Parathyroid adenoma (tissue), 2 donors: ENCODE data around the gene RNU2-63P.

Experiments
- H2AFZ ChIP-seq: fragments of 300-600 bp; sonication (generic); one replicate; pipeline ENCODE4 v1.7.0; 2017; ENCODE audit warnings: antibody characterized with exemption, mild to moderate bottlenecking
- H3K27ac ChIP-seq: fragments of 300-600 bp; sonication (generic); one replicate; pipeline ENCODE4 v1.7.0; 2017
- H3K27me3 ChIP-seq: fragments of 300-600 bp; sonication (generic); one replicate; pipeline ENCODE4 v1.7.0; 2017; ENCODE audit warnings: low read length; ENCODE audit not compliant: control insufficient read depth, insufficient read depth
- H3K36me3 ChIP-seq: fragments of 300-600 bp; sonication (generic); one replicate; pipeline ENCODE4 v1.7.0; 2017; ENCODE audit warnings: low read length; ENCODE audit not compliant: control insufficient read depth, insufficient read depth
- H3K4me1 ChIP-seq: fragments of 300-600 bp; sonication (generic); one replicate; pipeline ENCODE4 v1.7.0; 2017; ENCODE audit warnings: control low read depth
- H3K4me2 ChIP-seq: fragments of 300-600 bp; sonication (generic); one replicate; pipeline ENCODE4 v1.7.0; 2017; ENCODE audit warnings: low read length
- H3K4me3 ChIP-seq: fragments of 300-600 bp; sonication (generic); one replicate; pipeline ENCODE4 v1.7.0; 2017; ENCODE audit warnings: low read depth, low read length
- H3K79me2 ChIP-seq: fragments of 300-600 bp; sonication (generic); one replicate; pipeline ENCODE4 v1.7.0; 2017; ENCODE audit warnings: control low read depth
- H3K9ac ChIP-seq: fragments of 300-600 bp; sonication (generic); one replicate; pipeline ENCODE4 v1.7.0; 2017; ENCODE audit warnings: mild to moderate bottlenecking
- H3K9me3 ChIP-seq: fragments of 300-600 bp; sonication (generic); one replicate; pipeline ENCODE4 v1.7.0; 2017; ENCODE audit warnings: low read length; ENCODE audit not compliant: control insufficient read depth
- TF ChIP-seq, protein P1 (sequence below): fragments of 300-600 bp; sonication (generic); IDR thresholded peaks from one replicate; pipeline ENCODE4 v1.7.0; 2017; ENCODE audit warnings: antibody characterized with exemption, mild to moderate bottlenecking
- donor health status: primary hyperparathyroidism.

Gene RNU2-63P

DNA sequence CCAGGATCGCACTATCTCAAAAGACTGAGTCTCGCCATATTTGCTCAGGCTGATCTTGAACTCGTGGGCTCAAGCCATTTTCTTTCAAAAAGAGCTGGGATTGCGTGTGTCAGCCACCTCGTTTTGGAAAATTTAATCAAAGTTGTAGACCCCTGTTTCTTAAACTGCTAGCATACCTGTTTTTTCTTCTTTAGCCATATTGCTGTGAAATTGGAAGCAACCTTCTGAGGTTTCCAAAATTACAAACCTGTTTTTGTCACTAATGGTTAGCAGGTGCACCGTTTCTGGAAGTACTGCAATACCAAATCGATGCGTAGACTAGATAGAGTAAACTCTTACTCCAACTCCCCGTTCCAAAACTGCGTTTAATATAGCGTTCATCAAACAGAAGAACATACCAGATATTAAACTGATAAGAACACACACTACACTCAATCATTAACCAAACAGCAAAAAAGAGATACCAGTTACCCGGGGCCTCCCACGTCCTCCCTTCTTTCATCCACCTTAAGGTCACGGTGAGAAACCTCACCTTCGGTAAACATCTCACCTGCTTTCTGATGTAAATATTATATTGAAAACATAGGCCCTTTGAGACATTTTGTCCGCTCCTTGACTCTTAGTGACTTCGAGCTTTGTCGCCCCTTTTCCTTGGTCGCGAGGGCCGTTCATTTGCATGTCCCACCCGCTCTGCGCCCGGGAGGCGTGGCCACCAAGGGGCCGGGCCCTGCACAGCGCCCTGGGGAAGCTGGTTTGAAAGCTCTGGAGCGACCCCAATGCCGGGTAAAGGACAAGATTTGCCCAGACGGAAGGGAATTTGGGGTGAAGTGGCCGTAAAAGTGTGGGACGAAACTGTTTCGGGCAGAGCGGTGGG lies at the start of gene RNU2-63P:
RNU2-63P (minus strand) TSS at position 462 of the 874 bp plus-strand sequence.
- H3K27ac ChIP-seq = peak within 1 kb of the TSS; percentile 73
- H3K4me3 ChIP-seq = peak within 1 kb of the TSS; percentile 73
- H3K9ac ChIP-seq = no peak within 1 kb of the TSS
- H3K36me3 ChIP-seq = no peaks in the 10 kb centered on the region
- H3K9me3 ChIP-seq = no peaks in the 10 kb centered on the region
- H2AFZ ChIP-seq = peak within 1 kb of the TSS; percentile 93
- no peaks in the 10 kb centered on the region for H3K4me1 ChIP-seq
- no peaks in the 10 kb centered on the region for H3K79me2 ChIP-seq
- TF ChIP-seq, protein P1, sequence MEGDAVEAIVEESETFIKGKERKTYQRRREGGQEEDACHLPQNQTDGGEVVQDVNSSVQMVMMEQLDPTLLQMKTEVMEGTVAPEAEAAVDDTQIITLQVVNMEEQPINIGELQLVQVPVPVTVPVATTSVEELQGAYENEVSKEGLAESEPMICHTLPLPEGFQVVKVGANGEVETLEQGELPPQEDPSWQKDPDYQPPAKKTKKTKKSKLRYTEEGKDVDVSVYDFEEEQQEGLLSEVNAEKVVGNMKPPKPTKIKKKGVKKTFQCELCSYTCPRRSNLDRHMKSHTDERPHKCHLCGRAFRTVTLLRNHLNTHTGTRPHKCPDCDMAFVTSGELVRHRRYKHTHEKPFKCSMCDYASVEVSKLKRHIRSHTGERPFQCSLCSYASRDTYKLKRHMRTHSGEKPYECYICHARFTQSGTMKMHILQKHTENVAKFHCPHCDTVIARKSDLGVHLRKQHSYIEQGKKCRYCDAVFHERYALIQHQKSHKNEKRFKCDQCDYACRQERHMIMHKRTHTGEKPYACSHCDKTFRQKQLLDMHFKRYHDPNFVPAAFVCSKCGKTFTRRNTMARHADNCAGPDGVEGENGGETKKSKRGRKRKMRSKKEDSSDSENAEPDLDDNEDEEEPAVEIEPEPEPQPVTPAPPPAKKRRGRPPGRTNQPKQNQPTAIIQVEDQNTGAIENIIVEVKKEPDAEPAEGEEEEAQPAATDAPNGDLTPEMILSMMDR = no peak
- peak within 1 kb of the TSS; percentile 82 for H3K4me2 ChIP-seq
- H3K27me3 ChIP-seq = no peaks in the 10 kb centered on the region

DNA sequence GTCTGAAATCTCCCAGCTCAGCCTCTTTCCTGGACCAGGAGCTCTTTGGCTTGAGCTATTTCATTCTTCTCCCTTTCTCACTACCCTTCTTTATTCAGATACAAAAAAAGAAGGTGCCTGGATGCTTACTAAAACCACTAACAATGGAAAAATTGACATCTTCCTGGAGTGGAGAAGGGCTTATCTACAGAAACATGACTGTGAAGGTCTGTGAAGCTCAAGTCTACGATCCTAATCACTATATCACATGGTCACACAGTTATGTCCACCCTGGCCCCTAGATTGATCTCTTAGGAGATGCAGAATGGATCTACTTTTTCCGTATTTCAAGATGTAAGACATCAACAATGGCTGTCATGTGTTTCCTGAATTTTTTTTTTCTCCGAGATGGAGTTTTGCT lies 44.9 kb upstream of the RNU2-63P start:
- Histone ChIP-seq H3K79me2 (no peaks in the 10 kb centered on the region), H3K4me3 (no peak overlapping the region), H3K27ac (no peak overlapping the region), H3K9me3 (no peaks in the 10 kb centered on the region), H3K36me3 (no peaks in the 10 kb centered on the region), H3K4me1 (no peaks in the 10 kb centered on the region), H2AFZ (no peak overlapping the region), H3K27me3 (no peaks in the 10 kb centered on the region), H3K4me2 (no peak overlapping the region), H3K9ac (no peak overlapping the region)
- TF ChIP-seq, protein P1 = no peak

DNA sequence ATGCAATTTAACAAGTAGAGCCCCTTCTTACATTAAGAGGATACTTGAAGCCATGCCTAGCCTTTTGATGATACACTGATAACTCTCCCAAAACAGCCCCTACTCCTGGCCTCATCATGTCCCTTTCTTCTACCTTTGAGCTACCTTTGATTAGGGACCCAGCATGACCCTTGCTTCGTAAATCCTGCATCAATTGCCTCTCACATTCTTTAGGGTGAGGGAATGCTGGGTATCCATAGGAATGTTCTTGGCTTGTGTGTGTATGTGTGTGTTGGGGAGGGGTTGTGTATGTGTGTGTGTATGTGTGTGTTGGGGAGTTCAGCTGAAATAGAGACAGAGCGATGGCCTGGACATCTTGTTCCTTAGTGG lies 44.5 kb upstream of the RNU2-63P start:
- H3K9me3 ChIP-seq = no peaks in the 10 kb centered on the region
- no peak overlapping the region for H3K4me3 ChIP-seq
- no peaks in the 10 kb centered on the region for H3K4me1 ChIP-seq
- H3K27me3 ChIP-seq = no peaks in the 10 kb centered on the region
- no peak overlapping the region for H3K4me2 ChIP-seq
- no peaks in the 10 kb centered on the region for H3K79me2 ChIP-seq
- H3K9ac ChIP-seq = no peak overlapping the region
- H3K36me3 ChIP-seq = no peaks in the 10 kb centered on the region
- no peak overlapping the region for H2AFZ ChIP-seq
- TF ChIP-seq, protein P1 = no peak
- no peak overlapping the region for H3K27ac ChIP-seq

DNA sequence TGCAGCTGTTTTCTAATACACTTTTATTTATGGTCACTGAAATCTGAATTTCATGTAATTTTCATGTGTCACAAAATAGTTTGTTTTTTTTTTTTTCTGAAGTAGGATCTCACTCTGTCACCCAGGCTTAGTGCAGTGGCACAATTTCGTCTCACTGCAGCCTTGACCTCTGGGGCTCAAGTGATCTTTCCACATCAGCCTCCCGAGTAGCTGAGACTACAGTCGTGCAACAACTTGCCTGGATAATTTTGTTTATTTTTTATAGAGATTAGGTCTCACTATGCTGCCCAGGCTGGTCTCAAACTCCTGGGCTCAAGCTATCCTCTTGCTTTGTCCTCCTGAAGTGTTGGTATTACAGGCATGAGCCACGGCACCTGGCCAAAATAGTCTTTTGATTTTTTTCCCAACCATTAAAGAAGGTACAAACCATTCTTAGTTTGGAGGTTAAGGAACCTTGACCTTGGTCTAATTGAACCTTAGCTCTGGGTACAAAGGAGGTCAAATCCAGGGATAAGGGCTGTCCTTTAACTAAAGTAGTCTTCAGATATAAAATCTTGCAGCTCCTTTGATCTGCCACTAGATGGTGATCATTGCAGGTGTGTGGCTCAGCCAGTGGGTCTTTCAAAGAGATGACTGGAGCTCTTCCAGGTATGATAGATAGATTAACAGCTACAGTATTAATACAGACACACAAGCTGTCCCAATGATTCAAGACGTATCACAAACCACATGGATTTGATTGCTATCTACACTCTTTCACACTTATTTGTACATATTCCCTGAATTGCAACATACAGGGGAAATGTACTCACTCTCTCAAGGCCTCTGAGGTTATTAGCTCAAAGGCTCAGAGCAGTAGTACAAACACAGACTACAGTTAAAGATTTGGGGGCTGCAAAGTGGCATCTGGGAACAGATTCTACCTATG lies 43.9 kb upstream of the RNU2-63P start:
- no peaks in the 10 kb centered on the region for H3K27me3 ChIP-seq
- no peak overlapping the region for H3K9ac ChIP-seq
- H3K9me3 ChIP-seq = no peaks in the 10 kb centered on the region
- no peak overlapping the region for H3K4me2 ChIP-seq
- H3K27ac ChIP-seq = no peak overlapping the region
- TF ChIP-seq, protein P1 = peak; percentile 90
- no peaks in the 10 kb centered on the region for H3K4me1 ChIP-seq
- no peak overlapping the region for H2AFZ ChIP-seq
- no peaks in the 10 kb centered on the region for H3K36me3 ChIP-seq
- H3K79me2 ChIP-seq = no peaks in the 10 kb centered on the region
- H3K4me3 ChIP-seq = no peak overlapping the region
